Esophagus squamous epithelium (tissue), 4 donors: Measurements from ENCODE around the gene F11R.

Experiments used
- POLR2A ChIP-seq, 4 donors: fragments of 450-650 bp; IDR thresholded peaks; one replicate each; pipeline ENCODE4 v1.6.1; 2017; ENCODE audit warnings: antibody characterized with exemption in 4 of 4, mild to moderate bottlenecking in 4 of 4, moderate library complexity in 3 of 4
- TF ChIP-seq, protein P1 (sequence below), 6 experiments: fragments of 450-650 bp in 4 of 6; fragments of 200-600 bp in 2 of 6; sonication (generic) in 2 of 6; IDR thresholded peaks; one replicate each; pipeline ENCODE4 v1.5.1; 2016 to 2019; ENCODE audit warnings: antibody characterized with exemption in 6 of 6, mild to moderate bottlenecking in 4 of 6, moderate library complexity in 4 of 6

GRCh38 chr1:161031874-161032273 lies 10.9 kb upstream of the F11R start:
- TF ChIP-seq, protein P1, sequence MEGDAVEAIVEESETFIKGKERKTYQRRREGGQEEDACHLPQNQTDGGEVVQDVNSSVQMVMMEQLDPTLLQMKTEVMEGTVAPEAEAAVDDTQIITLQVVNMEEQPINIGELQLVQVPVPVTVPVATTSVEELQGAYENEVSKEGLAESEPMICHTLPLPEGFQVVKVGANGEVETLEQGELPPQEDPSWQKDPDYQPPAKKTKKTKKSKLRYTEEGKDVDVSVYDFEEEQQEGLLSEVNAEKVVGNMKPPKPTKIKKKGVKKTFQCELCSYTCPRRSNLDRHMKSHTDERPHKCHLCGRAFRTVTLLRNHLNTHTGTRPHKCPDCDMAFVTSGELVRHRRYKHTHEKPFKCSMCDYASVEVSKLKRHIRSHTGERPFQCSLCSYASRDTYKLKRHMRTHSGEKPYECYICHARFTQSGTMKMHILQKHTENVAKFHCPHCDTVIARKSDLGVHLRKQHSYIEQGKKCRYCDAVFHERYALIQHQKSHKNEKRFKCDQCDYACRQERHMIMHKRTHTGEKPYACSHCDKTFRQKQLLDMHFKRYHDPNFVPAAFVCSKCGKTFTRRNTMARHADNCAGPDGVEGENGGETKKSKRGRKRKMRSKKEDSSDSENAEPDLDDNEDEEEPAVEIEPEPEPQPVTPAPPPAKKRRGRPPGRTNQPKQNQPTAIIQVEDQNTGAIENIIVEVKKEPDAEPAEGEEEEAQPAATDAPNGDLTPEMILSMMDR (IDR thresholded peaks at IDR 0.05) = no peak
- TF ChIP-seq POLR2A (IDR thresholded peaks at IDR 0.05) = no peak
